C1 segment of cervical spinal cord (tissue), 14 donors: ENCODE data around the gene NINL.

Experiments
- DNase-seq, 14 donors: peaks; one replicate each; lab custom pipeline; 2025; lab: John Stamatoyannopoulos, UW

NINL gene

GRCh38 chr20:25418776-25419175, 166.6 kb downstream of the NINL start:
- no peak for DNase-seq

DNA sequence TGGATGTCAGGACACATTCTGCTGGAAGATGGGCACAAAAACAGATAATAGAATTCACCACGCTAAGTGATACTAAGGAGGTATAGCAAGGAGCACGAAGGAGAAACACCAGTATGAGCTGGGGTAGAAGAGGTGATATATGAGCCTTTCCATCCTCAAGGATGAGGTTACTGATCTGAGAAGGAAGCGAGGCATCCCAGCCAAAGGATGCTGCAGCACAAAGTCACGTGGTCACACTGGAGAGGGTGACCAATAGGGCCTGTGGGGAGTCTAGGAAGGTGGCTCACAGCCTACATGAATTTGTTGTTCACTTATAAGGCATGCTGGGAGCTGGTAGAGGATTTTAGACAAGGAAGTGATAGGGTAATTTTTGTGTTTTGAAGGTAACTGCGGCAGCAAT, 176.4 kb downstream of the NINL start:
- no peak for DNase-seq

DNA sequence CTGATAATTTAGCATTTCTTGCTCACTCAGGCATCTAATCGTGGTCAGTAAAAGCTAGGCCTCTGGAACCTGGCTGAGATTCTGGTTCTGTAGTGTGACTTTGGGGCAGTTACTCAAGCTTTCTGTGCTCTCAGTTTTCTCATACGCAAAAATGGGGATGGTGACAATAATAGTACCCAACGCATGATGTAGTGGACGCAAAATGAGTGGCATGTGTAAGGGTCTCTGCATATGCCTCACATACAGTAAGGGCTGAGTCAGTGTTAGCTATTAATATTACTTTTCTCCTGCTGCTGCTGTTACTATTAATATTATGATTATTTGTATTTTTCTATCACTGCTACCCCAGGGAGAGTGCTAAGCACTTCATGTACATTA, 177.2 kb downstream of the NINL start:
- no peak for DNase-seq

DNA sequence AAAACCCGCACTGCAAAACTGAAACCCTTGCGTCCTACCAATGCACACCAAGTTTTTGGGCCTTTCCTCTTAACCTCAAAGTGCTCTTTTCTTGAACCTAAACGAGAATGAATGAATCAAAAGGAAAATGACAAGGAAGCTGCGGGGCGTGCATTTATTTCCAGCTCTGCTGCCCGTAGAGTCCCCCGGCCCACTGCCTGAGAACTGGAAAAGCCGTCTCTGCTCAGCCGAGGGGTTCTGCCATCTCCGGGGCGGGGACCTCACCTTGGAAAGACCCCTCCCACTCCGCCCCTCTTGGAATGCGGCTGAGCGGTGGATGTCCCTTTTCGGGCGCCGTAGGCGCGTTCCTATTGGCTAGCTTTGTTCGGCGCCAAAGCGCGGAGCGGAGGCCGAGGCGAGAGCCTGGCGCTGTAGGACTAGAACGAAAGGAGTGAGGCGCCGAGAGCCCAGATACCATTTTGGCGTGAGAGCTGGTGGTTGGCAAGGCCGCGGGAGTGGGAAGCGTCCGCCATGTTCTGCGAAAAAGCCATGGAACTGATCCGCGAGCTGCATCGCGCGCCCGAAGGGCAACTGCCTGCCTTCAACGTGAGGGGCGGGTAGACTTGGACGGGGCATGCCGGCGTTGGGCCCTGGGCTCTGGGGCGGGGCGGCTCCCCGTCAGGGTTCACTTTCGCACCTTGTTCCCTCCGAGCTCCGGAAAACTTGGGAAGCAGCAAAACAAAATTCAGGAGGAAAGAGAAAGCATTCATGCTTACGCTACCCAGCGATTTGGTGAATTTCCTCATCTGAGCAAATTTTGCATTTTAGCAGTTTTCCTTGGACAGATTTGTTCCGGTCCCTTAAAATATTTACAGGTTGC, 177.8 kb downstream of the NINL start, which contains the start of gene GINS1:
TSS of gene GINS1 (plus strand) at position 363 of the 859 bp plus-strand sequence. CDS start at position 511, 148 bp downstream.
- DNase-seq: peak; percentile 7 to 86 (median 70)
